Kidney tubule cell (primary cell): ENCODE data around the gene MDH1.
"Not testable (repeated sequence)": the region's sequence is repeated elsewhere in the genome, so short reads cannot be mapped to it uniquely, and the experiment has no call there.

Experiments
- DNase-seq: peaks from one replicate; pipeline ENCODE4 v3.0.0-alpha.2; 2018; ENCODE audit warnings: low spot score

The MDH1 gene

GRCh38 chr2:63588385-63589147 lies at the start of gene MDH1, which contains the start of gene WDPCP:
Gene MDH1 (plus strand): TSS chr2:63588963. CDS start chr2:63589044, 81 bp downstream.
Gene WDPCP (minus strand): TSS chr2:63588477. CDS start chr2:63588271, 206 bp downstream.
- peak; percentile 100 for DNase-seq

GRCh38 chr2:63539416-63540162 lies 49.2 kb upstream of the MDH1 start:
- peak; percentile 29 for DNase-seq

- no peak for DNase-seq
Observed at GRCh38 chr2:63544017-63544627, 44.6 kb upstream of the MDH1 start.

- DNase-seq: no peak
Observed at GRCh38 chr2:63545023-63545422, 43.7 kb upstream of the MDH1 start.

- no peak for DNase-seq
Observed at GRCh38 chr2:63553049-63553448, 35.7 kb upstream of the MDH1 start.

- DNase-seq: no peak
Observed at GRCh38 chr2:63555299-63555698, 33.5 kb upstream of the MDH1 start.

GRCh38 chr2:63555931-63556330 lies 32.8 kb upstream of the MDH1 start:
- DNase-seq: no peak

GRCh38 chr2:63557819-63558218 lies 30.9 kb upstream of the MDH1 start:
- not testable (repeated sequence) for DNase-seq

GRCh38 chr2:63558922-63559321 lies 29.8 kb upstream of the MDH1 start:
- DNase-seq: not testable (repeated sequence)

GRCh38 chr2:63562751-63563150 lies 26.0 kb upstream of the MDH1 start:
- DNase-seq: no peak

- no peak for DNase-seq
Observed at GRCh38 chr2:63569740-63570139, 19.0 kb upstream of the MDH1 start.

GRCh38 chr2:63571291-63571690 lies 17.5 kb upstream of the MDH1 start:
- DNase-seq: no peak

- no peak for DNase-seq
Observed at GRCh38 chr2:63572001-63572400, 16.8 kb upstream of the MDH1 start.

- DNase-seq: peak; percentile 33
Observed at GRCh38 chr2:63573026-63573425, 15.7 kb upstream of the MDH1 start.

- DNase-seq: not testable (repeated sequence)
Observed at GRCh38 chr2:63573726-63574345, 14.9 kb upstream of the MDH1 start.

GRCh38 chr2:63576546-63576945 lies 12.2 kb upstream of the MDH1 start:
- DNase-seq: no peak

- DNase-seq: no peak
Observed at GRCh38 chr2:63578767-63579166, 10.0 kb upstream of the MDH1 start.

- DNase-seq: no peak
Observed at GRCh38 chr2:63580651-63581297, 8.0 kb upstream of the MDH1 start.

- DNase-seq: peak; percentile 69
Observed at GRCh38 chr2:63581298-63581961, 7.3 kb upstream of the MDH1 start.

GRCh38 chr2:63582873-63583272 lies 5.9 kb upstream of the MDH1 start:
- DNase-seq: no peak

- DNase-seq: no peak
Observed at GRCh38 chr2:63587814-63588384, 864 bp upstream of the MDH1 start.
